GM18499 (cell line): ENCODE results near the gene PLEKHG1.

ENCODE experiments used
- ATAC-seq: cut with Tn5 transposase; IDR thresholded peaks from one replicate; pipeline ENCODE4 v1.9.1; 2021; ENCODE audit warnings: moderate number of reproducible peaks; ENCODE audit not compliant: insufficient read depth, unreplicated experiment

PLEKHG1 gene

GRCh38 chr6:150588888-150589499, 10.7 kb upstream of the PLEKHG1 start:
- no peak for ATAC-seq

GRCh38 chr6:150589852-150590251, 9.8 kb upstream of the PLEKHG1 start:
- no peak for ATAC-seq

GRCh38 chr6:150590446-150590845, 9.2 kb upstream of the PLEKHG1 start:
- no peak for ATAC-seq

DNA sequence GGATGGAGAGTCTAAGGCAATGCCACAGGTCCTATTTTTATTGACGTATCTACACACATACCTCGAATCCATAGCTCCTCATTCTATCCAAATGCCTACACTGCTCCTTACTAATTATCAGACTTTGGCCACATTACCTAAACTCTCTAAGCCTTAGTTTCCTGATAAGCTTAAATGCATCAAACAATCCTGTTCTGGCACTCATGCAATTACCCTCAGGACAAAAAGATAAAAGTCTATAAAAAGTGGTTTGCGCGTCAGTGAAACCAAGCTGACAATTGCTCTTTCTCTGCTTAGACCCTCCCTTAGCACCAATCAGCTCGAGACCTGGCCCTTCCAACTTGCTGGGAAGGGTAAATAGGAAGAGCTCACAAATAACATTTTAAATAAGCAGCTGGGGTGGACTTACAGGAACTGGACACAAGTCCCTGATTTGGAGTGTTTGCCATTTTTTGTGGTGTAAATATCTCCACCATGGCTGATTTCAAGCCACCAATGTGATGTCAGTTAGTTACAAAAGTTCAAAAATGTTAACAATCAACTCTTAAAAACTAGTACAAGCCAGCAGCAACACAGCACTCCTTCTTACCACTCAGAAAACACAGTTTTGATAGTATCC, 7.2 kb upstream of the PLEKHG1 start:
- ATAC-seq: no peak

- no peak for ATAC-seq
These were observed 6.6 kb upstream of the PLEKHG1 start for GRCh38 chr6:150593119-150593518.

DNA sequence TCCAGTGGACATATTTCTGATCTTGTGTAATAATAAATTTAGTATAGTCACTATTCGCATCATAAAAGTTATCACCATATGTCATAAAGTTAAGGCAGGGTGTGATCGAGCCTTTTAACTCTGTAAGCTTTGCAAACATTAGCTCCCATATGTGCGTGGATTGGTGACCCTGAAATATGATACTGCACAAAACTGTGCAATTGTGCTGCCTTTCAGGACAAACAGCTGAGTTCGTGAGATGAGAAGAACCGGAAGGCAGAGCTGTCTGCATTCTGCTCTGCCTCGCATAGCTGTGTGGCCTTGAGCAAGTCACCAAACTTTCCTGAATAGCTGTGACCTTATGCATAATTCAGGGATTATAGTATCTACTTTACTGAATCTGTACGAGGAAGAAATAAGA, 3.2 kb upstream of the PLEKHG1 start:
- ATAC-seq: no peak

DNA sequence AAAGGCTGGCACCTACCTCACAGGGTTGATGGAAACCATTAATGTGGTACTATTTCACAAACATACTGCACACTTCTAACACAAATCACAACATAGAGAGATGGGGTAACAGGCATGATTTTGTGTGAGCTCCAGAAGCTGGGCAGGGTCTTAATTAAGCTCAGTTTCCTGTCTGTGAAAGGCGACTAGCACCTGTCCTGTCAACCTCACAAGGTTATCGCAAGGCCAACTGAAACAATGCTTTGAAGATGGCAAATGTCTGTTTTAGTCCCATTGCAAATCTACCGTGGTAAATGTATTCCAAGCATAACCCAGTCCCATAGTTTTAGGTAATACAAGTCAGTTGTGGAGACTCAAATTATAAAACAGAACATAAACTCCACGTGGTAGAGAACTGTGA, 1.3 kb upstream of the PLEKHG1 start:
- no peak for ATAC-seq

- no peak for ATAC-seq
These were observed 857 bp upstream of the PLEKHG1 start for GRCh38 chr6:150598858-150599198.

DNA sequence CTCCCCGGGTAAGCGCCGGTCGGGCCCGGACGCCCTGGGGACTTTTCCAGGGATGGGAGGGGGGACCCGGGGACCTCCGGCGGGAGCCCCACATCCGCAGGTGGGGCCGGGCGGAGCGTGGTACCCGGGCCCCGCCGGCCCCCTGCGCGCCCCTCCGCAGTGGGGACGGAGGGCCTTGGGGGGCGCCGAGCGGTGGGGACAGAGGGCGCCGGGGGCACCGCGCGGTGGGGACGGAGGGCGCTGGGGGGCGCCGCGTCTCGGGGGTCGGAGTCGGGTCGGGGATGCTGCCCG, 270 bp downstream of the PLEKHG1 start:
- no peak for ATAC-seq

GRCh38 chr6:150600301-150601017, 774 bp downstream of the PLEKHG1 start:
- no peak for ATAC-seq

DNA sequence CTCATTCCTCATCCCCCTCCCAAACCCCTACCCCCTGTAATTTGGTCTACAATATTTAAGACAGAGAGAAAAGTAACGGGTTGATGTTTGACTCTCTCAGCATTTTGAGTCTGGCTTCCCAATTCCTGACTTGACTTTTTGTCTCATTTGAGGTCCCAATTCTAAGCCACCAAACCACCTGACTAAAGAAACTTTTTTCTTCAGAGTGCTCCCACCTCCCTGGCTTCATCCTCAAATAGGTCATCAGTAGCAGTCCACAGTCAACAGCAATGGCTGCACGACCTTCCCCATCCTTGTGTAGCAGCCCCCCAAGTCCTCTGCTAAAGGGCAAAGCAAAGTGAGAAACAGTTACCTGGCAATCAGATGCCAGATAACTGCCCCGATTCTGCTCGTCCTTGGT, 1.8 kb downstream of the PLEKHG1 start:
- ATAC-seq: no peak

GRCh38 chr6:150603176-150603575, 3.5 kb downstream of the PLEKHG1 start:
- ATAC-seq: no peak

DNA sequence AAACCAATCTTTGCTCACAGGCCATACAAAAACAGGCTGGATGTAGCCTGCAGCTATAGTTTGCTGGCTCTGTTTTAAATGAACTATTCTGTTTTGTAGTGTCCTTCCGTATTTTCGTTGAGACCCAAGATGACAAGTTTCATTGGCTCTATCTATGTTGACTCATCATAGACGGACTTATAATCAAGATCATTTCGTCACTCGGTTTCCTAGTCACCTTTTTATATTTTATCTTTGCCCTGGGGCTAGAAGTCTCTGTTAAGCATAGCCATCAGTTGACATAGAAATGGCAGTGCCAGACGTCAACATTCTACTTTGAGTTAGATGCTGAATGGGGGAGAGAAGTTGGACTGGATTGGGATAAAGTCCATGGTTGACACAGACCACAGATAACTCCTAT, 4.8 kb downstream of the PLEKHG1 start:
- no peak for ATAC-seq

DNA sequence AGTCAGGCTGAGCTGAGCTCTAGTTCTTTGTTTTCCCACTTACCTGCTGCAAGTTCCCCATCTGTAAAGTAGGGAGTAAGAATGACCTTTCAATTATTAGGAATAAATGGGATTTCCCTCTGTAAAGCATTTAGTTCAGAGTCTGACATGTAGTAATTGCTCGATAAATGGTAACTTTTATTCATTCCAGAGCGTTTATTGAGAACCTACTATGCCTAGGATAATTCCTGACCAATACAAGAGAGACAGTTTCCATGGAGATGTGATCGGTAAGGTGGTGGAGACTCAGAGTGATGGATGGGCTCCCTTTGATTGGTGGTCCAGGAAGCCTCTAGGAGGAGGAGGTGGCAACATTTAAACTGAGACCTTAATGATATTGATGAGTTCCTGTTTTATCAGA, 5.6 kb downstream of the PLEKHG1 start:
- no peak for ATAC-seq

DNA sequence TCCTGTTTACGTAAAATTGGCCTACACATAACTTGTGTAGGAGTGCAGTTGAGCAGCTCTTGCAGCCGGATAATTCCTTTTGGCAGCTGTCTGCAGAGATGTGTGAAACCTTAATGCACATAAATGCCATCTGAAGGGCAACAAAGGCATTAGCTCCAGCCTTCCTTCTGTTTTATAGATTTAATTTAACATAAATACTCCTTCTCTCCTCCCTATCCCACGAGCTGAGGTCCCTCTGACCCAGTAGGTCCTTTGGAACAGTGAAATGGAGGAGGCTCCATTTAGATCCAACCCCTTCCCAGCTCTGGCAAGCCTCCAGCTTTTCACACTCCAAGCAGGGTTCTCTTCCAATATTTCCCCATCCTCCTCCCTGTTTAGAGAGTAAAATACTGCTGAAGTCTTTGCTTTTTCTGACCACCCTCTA, 6.5 kb downstream of the PLEKHG1 start:
- ATAC-seq: no peak

DNA sequence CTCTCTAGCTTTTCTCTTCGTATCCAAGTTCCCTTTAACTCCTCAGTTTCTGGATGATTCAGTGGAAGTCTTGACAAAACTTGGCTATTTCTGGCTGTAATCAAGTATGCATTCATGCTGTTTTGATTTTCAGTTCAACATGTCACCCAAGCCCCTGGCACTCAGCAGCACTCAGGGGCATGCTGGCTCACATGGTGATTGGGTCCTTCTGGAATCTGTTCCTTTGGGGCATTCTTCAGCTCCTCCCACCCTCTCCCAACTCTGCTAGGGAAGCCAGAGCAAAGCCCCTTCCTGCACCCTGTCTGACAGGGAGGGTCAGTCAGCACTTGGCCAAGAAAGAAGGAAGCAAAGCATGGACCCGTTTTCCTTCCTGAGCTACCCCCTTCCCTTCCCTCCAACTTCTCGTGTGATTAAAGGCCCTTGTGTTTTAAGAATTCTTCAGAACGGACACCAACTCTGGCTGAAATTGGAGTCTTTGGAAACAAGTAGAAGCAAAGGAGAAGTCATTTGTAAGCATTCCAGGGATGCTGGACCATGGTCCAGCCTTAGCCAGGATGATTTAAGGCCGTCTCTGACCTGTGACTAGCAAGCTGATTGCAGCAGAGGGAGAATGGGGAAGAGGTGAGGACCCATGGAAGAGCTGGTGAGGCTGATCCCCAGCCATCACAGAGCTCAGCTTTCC, 7.1 kb downstream of the PLEKHG1 start:
- no peak for ATAC-seq

GRCh38 chr6:150607329-150607650, 7.6 kb downstream of the PLEKHG1 start:
- no peak for ATAC-seq

DNA sequence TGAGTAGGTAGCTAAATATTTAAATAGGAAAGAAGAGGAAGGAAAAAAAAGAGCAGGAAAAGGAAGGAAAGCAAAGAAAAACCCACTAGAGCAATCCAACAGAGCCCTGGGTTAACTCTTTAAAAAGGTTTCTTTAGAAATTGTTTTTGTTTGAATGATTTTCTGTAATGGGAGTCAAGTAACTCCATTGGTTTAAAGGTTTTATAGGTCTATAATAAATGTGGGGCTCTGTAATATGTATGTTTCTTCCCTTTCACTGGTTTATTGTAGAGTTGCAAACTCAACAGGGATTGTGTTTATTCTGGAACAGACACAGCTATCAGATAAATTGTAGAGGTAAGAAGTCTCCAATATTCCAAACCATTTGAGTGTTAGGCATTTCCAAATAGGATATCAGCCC, 10.9 kb downstream of the PLEKHG1 start:
- ATAC-seq: no peak

DNA sequence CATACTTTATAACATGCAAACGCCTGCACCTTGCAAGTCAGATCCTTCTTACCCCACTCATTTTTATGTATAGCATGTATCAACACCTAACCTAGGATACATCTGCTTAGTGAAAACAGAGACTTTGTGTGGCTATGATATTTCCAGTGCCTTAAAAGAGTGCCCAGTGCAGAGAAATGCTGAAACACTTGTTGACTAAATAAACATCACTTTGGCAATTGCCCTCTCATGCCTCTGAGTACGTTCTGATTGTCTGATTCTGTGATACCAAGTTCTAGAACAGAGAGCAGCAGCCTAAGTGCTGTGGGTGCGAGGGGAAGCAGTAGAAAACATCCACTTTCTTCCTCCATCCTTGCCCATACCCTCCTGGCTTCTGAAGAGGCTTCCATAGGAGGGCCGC, 13.6 kb downstream of the PLEKHG1 start:
- no peak for ATAC-seq

DNA sequence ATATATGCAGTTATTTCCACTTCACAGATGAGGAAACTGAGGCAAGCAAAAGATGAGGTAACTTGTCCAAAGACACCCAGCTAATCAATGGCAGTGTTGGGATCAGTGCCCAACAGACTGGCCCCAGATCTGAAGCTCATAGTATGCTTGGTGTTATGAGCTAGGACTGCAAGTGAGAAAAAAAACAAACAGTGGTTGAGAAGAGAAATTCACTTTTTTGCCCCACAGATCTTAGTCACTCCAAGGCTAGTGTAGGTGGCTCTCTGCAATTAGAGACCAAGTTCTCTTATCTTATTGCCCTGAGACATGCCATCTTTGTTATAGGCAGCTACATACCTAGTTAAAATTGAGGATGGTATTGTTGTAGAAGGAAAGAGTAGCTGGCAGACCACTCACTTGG, 16.3 kb downstream of the PLEKHG1 start:
- ATAC-seq: no peak

DNA sequence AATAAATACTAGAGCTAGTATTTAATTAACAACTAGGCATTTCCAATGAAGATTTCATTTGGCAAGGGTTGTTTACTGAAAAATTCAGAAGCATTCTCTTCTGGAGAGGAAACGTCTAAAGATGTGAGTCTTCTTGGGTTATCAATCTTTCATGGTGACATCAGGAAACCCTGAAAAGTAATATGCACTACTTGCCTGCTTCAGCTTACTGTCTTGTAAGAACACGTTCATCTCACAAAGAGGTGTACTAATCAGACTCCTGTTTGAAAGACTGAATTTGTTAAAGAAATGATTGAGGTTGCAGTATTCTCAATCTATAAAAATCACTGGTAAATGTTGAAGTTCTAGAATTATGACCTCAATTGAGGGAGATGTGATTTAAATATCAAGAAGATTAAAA, 16.9 kb downstream of the PLEKHG1 start:
- no peak for ATAC-seq

DNA sequence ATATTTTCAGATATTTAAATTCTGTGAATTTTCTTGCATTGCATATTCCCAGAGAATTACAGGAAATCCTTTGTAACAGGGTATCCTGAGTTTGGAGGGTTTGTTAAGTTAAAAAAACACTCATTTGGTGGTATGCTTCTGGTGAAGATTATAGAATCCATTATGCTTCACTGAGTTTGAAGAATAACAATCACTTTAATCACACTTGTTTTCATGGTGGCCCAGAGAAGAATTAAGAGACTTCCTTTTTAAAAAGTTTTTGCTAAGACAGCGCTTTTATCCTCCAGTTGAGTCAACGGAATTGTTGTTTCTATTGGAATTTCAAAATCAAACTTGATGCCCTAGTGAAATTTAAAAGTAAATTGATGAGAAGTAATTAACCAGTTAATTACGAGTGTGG, 17.4 kb downstream of the PLEKHG1 start:
- ATAC-seq: no peak
